T-helper 17 cell (primary cell): ENCODE measurements around the gene ZXDC. TPM values are rescaled to one million over a fixed set of nuclear protein-coding genes. Genes with fewer than 3 reads are reported as not detected.

Experiments used
- ATAC-seq: fragments of 150-1000 bp; cut with Tn5 transposase; 2 replicates; pipeline ENCODE4 v1.10.0; 2021; ENCODE audit warnings: mild to moderate bottlenecking, moderate library complexity
- DNase-seq, 3 donors: peaks; one replicate each; pipeline versions ENCODE4 v3.0.0 to v3.0.0-alpha.2; 2020 to 2021
- H3K9me3 ChIP-seq: one replicate; pipeline ENCODE4 v1.7.0; 2013; ENCODE audit warnings: low read length, mild to moderate bottlenecking; ENCODE audit not compliant: control insufficient read depth, poor library complexity, severe bottlenecking
- H3K27ac Mint-ChIP-seq: one replicate; pipeline ENCODE4 v1.8.0; 2022; ENCODE audit warnings: mild to moderate bottlenecking, moderate library complexity, mixed read lengths
- H3K27me3 Mint-ChIP-seq: one replicate; pipeline ENCODE4 v1.8.0; 2022; ENCODE audit warnings: mixed read lengths
- H3K36me3 Mint-ChIP-seq: one replicate; pipeline ENCODE4 v1.8.0; 2022; ENCODE audit warnings: low read depth, mixed read lengths
- H3K4me1 Mint-ChIP-seq: one replicate; pipeline ENCODE4 v1.8.0; 2022; ENCODE audit warnings: mild to moderate bottlenecking, mixed read lengths
- H3K4me3 Mint-ChIP-seq: one replicate; pipeline ENCODE4 v1.8.0; 2022; ENCODE audit warnings: mild to moderate bottlenecking, moderate library complexity, mixed read lengths
- total RNA-seq, 4 donors: library from RNA in 2 of 4; stranded (reverse) in 2 of 4; gene quantifications; one replicate each; pipeline ENCODE4 v1.2.3 and lab custom pipeline; 2022 to 2026

The ZXDC gene
- total RNA-seq, 2 donors from 2014 or later, result 57.2 to 59.0 TPM

- Mint-ChIP-seq H3K36me3 (peaks cover 4% of the 10 kb centered on the region), H3K27me3 (peaks cover 4% of the 10 kb centered on the region), H3K4me1 (peaks cover 14% of the 10 kb centered on the region), H3K27ac (no peak overlapping the region), H3K4me3 (no peak overlapping the region)
- no peak for ATAC-seq
- no peak for DNase-seq
- H3K9me3 ChIP-seq, result no peaks in the 10 kb centered on the region
Measured at GRCh38 chr3:126481808-126482502, 6.3 kb upstream of the ZXDC start.

- peaks cover 4% of the 10 kb centered on the region for H3K36me3 Mint-ChIP-seq
- DNase-seq (no peak), ATAC-seq (no peak)
- H3K9me3 ChIP-seq, result no peaks in the 10 kb centered on the region
- H3K27me3 Mint-ChIP-seq, result peaks cover 4% of the 10 kb centered on the region
- H3K27ac Mint-ChIP-seq, result no peak overlapping the region
- H3K4me1 Mint-ChIP-seq, result peaks cover 18% of the 10 kb centered on the region
- H3K4me3 Mint-ChIP-seq, result no peak overlapping the region
Measured at GRCh38 chr3:126480861-126481260, 5.2 kb upstream of the ZXDC start.

DNA sequence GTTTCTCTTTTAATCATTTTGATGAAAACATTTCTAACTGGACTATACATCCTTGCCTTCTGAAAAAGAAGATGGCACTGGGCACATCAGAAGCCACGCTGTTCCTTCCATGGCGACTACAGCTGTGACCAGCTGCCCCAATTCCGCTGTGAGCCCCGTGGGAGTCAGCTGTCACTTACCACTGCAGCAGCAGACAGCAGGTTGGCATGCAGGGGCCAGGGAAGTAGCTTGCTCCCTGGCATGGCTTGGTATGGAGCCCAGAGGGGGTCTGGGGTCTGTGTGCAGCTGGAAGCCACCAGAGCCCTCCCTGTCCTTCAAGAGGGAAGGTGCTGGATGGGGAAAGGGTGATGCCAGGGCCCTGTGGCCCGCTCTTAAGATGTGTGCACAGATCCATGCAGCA lies 4.5 kb upstream of the ZXDC start:
- Mint-ChIP-seq H3K4me1 (peaks cover 18% of the 10 kb centered on the region), H3K4me3 (no peak overlapping the region), H3K27me3 (peaks cover 4% of the 10 kb centered on the region), H3K27ac (no peak overlapping the region), H3K36me3 (peaks cover 4% of the 10 kb centered on the region)
- DNase-seq (no peak), ATAC-seq (no peak)
- no peaks in the 10 kb centered on the region for H3K9me3 ChIP-seq

DNA sequence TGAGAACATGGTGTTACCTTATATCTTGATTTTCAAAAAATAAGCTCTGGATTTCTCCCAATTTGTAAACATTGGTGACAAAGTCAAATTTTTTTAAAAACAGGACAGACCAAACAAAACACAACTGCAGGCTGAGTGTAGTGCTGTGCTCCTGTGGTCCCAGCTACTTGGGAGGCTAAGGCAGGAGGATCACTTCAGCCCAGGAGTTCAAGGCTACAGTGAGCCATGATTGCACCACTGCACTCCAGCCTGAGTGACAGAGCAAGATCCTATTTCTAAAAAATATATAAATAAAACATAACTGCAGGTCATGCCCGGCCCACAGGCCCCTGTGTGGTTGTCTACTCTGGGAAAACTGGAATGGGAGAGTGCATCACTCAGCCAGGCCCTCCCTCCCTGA lies 4.0 kb upstream of the ZXDC start:
- Mint-ChIP-seq H3K4me1 (peaks cover 20% of the 10 kb centered on the region), H3K4me3 (no peak overlapping the region), H3K27ac (no peak overlapping the region), H3K27me3 (peaks cover 2% of the 10 kb centered on the region), H3K36me3 (peaks cover 4% of the 10 kb centered on the region)
- no peaks in the 10 kb centered on the region for H3K9me3 ChIP-seq
- ATAC-seq (no peak), DNase-seq (no peak)

GRCh38 chr3:126478581-126479310 lies 3.1 kb upstream of the ZXDC start:
- no peak for DNase-seq
- H3K36me3 Mint-ChIP-seq, result peaks cover 4% of the 10 kb centered on the region
- H3K4me1 Mint-ChIP-seq, result peaks cover 18% of the 10 kb centered on the region
- no peaks in the 10 kb centered on the region for H3K27me3 Mint-ChIP-seq
- no peaks in the 10 kb centered on the region for H3K9me3 ChIP-seq
- ATAC-seq, result no peak
- no peak overlapping the region for H3K27ac Mint-ChIP-seq
- no peak overlapping the region for H3K4me3 Mint-ChIP-seq

- H3K9me3 ChIP-seq, result no peaks in the 10 kb centered on the region
- H3K36me3 Mint-ChIP-seq, result peaks cover 2% of the 10 kb centered on the region
- H3K4me1 Mint-ChIP-seq, result peaks cover 32% of the 10 kb centered on the region
- ATAC-seq (no peak), DNase-seq (no peak)
- peak overlapping the region; percentile 93 for H3K4me3 Mint-ChIP-seq
- H3K27ac Mint-ChIP-seq, result peak overlapping the region; percentile 61
- H3K27me3 Mint-ChIP-seq, result no peaks in the 10 kb centered on the region
Measured at GRCh38 chr3:126477061-126477380, 1.3 kb upstream of the ZXDC start.

- Mint-ChIP-seq H3K36me3 (peaks cover 2% of the 10 kb centered on the region), H3K4me1 (peaks cover 32% of the 10 kb centered on the region), H3K27ac (peak overlapping the region; percentile 61), H3K27me3 (no peaks in the 10 kb centered on the region), H3K4me3 (peak overlapping the region; percentile 93)
- no peak for DNase-seq
- H3K9me3 ChIP-seq, result no peaks in the 10 kb centered on the region
- peak; percentile 8 for ATAC-seq
Measured at GRCh38 chr3:126476166-126477060, 722 bp upstream of the ZXDC start.

DNA sequence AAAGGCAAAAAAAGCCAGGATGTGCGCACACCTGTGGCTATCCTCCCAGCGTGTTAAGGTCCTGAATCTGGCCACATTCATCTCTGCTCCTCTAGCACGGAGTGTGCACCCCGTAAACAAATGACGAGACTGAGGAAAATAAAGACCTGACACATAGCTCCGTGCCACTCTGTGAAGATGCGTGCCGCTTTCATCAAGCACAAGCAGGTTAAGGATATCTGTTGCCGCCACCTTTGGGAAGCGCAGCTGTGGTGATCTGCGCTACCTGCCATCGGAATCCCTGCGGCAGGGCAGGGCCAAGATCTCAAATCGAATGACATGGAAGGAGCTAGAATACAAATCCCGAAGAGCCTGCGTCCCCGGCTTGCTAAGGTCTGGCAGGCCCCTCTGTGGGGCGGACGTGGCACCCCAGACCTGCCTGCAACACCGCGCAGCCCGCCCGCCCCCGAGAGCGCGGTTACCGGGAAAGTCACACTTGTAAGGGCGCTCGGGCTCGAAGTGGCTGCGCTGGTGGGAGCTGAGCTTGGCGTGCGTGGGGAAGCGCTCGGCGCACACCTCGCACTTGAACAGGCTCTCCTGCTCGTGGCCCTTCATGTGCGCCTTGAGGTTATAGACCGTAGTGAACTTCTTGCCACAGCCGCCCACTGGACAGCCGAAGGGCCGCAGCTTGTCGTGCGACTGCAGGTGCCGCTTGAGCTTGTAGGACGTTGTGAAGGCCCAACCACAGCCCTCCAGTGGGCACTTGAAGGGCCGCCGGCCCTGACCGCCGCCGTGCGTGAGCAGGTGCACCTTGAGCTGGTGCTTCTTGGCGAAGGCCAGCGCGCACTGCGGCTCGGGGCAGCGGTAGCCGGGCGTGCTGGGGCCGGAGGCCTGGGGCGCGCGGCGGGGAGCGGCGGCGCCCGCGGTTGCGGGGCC lies 936 bp downstream of the ZXDC start:
- Mint-ChIP-seq H3K4me3 (peak overlapping the region; percentile 91), H3K27ac (peak overlapping the region; percentile 90), H3K27me3 (no peaks in the 10 kb centered on the region), H3K4me1 (peaks cover 35% of the 10 kb centered on the region), H3K36me3 (peaks cover under 1% of the 10 kb centered on the region)
- ATAC-seq, result no peak
- no peaks in the 10 kb centered on the region for H3K9me3 ChIP-seq
- DNase-seq, result peak; percentile 12 to 21 (median 15)

DNA sequence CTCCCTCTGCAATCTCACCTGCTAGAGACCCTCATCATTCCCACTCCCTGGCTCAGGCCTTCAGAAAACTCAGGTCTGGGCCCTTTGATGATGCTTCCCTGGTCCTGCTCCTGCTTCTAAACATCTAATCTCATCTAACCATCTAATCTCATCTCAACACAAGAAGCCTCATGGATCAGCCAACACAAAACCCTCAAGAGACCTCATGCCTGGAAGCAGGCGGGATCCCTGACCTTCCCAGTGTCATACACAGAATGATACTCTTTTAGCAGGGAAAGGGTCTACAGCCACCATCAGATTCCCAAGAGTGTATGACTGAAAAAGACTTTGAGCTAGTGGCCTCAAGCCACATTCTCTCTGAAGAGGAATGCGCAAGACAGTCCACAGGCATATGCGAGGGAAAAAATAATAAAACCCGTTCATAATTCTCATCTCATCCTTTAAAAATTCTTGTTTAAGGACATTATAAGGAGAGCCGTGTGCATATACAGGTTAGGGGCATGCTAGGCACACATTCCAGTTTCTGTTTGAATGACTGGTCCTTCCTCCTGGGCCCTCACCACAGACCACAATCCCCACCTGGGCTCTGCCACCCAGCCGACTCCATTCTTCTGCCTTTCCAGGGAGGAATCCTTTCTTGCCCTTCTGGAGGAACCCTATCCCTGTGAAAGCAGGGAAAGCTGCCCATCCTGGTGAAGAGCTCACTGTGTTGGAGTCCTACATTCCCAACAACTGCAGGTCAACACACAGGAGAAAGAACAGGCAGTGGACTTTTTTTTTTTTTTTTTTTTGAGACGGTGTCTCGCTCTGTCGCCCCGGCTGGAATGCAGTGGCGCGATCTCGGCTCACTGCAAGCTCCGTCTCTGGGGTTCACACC lies 2.2 kb downstream of the ZXDC start:
- H3K27me3 Mint-ChIP-seq, result no peaks in the 10 kb centered on the region
- H3K9me3 ChIP-seq, result no peaks in the 10 kb centered on the region
- peaks cover 6% of the 10 kb centered on the region for H3K36me3 Mint-ChIP-seq
- peak overlapping the region; percentile 90 for H3K27ac Mint-ChIP-seq
- ATAC-seq (no peak), DNase-seq (no peak)
- H3K4me1 Mint-ChIP-seq, result peaks cover 47% of the 10 kb centered on the region
- peak overlapping the region; percentile 88 for H3K4me3 Mint-ChIP-seq

DNA sequence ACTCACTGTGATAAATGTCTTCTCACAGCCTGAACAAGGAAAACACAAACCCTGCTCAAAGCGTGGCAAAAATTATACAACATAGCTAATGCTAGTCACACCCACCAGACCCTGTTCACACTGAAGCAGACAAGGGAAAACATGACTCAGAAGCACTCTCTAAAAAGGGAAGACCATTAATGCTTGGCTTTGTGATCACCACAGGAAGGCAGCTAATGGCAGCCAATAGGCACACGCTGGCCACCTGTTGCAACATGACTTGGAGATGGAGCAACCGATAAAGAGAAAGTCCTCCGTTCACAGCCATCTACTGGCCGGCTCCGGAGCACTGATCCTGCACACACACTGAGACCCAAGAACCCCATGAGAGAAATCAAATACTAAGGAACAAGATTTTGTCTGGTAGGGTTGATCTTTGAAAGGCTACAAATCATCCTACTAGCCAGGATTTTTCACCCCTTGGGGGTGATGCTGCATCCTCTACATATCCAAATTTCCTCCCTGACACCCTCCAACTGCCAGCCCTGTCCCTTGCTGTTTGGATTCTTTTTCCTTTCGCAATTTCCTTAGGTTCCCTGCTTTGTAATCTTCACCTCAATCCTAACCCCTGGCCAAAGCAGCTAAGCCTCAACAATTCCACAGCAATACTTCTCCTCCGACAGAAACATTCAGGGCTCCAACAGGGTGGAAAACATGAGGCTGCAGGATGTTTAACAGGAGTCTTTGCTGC lies 3.2 kb downstream of the ZXDC start:
- Mint-ChIP-seq H3K27ac (peak overlapping the region; percentile 90), H3K4me3 (peak overlapping the region; percentile 88), H3K4me1 (peaks cover 52% of the 10 kb centered on the region), H3K27me3 (no peaks in the 10 kb centered on the region), H3K36me3 (peaks cover 9% of the 10 kb centered on the region)
- DNase-seq, result no peak
- no peak for ATAC-seq
- no peaks in the 10 kb centered on the region for H3K9me3 ChIP-seq

GRCh38 chr3:126469479-126469878 lies 6.2 kb downstream of the ZXDC start:
- H3K4me1 Mint-ChIP-seq, result peaks cover 53% of the 10 kb centered on the region
- no peaks in the 10 kb centered on the region for H3K9me3 ChIP-seq
- peaks cover 10% of the 10 kb centered on the region for H3K36me3 Mint-ChIP-seq
- H3K4me3 Mint-ChIP-seq, result no peak overlapping the region
- DNase-seq, result no peak
- no peaks in the 10 kb centered on the region for H3K27me3 Mint-ChIP-seq
- H3K27ac Mint-ChIP-seq, result peak overlapping the region; percentile 27
- no peak for ATAC-seq
